ENCODE data around the gene RPRML.
"Not testable (repeated sequence)": the region's sequence is repeated elsewhere in the genome, so short reads cannot be mapped to it uniquely, and the experiment has no call there.

Gene RPRML

GRCh38 chr17:46975287-46975686, 3.8 kb downstream of the RPRML start:
- no peak for DNase-seq

- DNase-seq = no peak
Observed at GRCh38 chr17:46974086-46974485, 5.0 kb downstream of the RPRML start.

DNA sequence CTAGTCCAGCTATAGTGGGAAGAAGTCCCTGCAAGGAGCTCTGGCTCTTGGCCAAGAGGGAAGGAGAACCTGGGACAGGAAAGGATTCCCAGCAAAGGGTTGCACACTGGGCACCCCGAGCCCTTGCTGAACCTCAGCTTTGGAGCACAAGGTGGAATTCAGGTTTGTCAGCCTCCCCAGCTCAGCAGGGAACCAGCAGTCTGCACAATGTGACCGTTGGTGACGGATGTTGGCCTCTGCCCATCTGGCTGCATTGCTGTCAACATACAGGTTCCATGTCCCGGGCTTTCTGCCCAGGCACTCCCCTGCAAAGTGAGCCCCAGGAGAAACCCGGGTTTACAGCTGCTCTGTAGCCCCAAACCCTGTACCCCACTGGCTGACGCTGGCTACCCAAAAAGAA, 6.7 kb downstream of the RPRML start:
- DNase-seq = no peak

DNA sequence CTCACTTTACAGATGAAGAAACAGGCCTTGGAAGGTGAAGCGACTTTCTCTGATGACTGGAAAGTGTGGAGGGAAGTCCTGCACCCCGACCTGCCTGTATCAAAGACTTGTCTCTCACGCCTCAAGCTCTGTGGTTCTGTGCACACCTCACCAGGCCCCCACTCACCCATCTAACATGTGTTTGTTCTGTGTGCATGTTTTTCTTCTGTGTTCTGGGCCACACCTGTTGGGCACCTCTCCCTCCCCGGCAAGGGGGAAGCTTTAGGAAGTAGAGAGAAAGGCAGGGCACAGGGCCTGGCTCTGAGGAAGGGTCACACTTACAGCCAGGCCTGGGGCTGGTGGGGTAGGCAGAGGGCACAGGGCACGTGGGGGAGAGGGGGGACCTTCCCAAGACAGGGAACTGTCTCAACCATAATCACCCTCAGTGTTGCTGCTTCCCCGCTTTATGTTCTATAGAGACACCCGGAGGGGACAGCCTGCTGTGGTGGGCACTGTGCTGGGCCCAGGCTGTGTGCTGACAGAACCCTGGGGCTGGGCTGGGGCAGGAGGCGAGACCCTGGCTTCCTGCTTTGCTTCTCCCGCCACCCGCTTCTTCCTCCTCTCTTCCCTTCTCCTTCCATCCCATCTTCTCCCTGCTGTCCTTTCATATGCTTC, 7.3 kb downstream of the RPRML start:
- no peak for DNase-seq

GRCh38 chr17:46968896-46969295, 10.2 kb downstream of the RPRML start:
- no peak for DNase-seq

- DNase-seq = no peak
Observed at GRCh38 chr17:46968224-46968834, 10.7 kb downstream of the RPRML start.

- DNase-seq = no peak
Observed at GRCh38 chr17:46964315-46965265, 14.5 kb downstream of the RPRML start.

DNA sequence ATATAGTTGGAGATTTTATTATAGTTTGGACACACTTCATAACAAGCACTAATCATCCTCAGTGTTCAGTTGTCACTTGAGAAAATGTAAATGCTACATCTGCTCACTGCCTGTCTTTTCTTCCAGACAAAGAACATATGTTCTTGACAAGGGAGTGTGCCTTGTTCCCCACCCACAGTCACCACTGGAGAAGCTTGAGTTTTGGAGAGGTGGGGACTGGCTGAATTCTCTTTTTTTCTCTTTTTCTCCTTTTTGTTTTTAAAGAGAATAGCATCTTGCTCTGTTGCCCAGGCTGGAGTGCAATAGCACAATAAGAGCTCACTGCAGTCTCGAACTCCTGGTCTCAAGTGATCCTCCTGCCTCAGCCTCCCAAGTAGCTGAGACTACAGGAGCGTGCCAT, 15.5 kb downstream of the RPRML start:
- no peak for DNase-seq

DNA sequence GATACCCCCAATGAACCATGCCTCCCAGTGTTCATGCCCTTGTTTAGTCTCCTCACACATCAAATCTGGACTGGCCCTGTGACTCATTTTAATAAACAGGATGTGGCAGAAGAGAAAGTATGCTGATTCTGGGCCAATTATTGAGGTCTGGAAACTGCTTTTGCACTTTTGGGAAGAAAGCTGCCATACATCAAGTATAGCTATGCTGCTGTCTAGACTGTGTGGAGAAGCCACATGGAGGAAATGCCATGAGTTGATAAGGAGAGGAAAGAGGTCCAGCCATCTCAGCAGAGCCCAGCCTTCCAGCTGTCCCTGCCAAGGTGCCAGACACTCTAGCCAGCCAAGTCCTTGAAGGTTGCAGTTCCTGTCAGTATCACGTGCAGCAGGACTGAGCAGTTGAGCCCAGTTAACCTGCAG, 16.7 kb downstream of the RPRML start:
- DNase-seq = no peak

- no peak for DNase-seq
Observed at GRCh38 chr17:46960152-46960551, 18.9 kb downstream of the RPRML start.

GRCh38 chr17:46958041-46958591, 20.9 kb downstream of the RPRML start:
- no peak for DNase-seq

GRCh38 chr17:46953191-46953590, 25.9 kb downstream of the RPRML start:
- not testable (repeated sequence) for DNase-seq

DNA sequence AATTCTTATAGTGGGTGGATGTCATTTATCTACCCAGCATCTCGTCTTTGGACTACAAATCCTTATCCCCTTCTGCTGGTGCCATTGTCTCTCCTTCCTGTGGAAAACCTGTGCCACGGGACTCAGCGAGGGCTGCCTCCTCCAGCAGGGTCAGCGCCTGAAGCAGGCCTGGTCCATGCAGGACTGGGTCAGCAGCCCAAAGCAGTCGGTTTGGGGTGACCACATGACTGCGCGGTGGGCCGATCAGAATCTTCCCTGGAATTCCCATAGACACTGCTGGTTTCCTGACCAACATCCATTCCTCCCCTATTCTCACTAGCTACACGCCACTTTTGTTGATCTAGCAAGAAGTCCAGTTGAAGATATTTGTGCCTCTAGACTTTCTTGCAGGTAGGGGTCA, 26.9 kb downstream of the RPRML start:
- no peak for DNase-seq

GRCh38 chr17:46951706-46952105, 27.3 kb downstream of the RPRML start:
- DNase-seq = no peak

- DNase-seq = no peak
Observed at GRCh38 chr17:46950997-46951621, 27.9 kb downstream of the RPRML start.

DNA sequence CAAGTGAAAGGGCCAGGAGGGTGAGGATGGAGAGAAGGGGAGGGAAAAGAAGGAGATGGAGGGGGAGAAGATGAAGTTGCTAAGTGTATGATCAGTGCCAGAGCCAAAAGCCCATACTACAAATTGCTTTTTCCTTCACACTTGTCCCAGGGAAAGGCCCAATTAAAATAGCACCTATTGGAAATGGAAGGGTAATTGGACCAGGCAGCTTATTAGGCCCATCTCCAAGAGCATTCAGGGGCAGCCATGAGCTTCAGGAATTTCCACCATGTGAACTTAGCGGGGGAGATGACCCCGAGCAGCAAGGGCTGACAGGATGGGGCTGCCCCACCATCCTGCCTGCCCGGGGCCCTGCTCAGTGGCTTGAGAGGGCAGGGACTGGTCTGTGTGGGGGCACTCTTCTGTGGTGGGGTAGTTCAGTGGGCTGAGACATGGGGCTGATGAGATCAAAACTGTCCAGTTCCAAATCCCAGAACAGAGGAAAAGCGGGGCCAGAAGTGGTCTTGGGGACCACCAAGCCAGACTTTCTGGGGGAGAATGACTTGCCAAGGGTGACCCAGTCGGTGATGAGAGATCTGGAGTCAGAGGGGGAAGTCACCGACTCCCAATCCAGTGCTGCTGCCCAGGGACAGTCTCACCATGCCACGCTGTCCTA, 28.6 kb downstream of the RPRML start:
- no peak for DNase-seq

DNA sequence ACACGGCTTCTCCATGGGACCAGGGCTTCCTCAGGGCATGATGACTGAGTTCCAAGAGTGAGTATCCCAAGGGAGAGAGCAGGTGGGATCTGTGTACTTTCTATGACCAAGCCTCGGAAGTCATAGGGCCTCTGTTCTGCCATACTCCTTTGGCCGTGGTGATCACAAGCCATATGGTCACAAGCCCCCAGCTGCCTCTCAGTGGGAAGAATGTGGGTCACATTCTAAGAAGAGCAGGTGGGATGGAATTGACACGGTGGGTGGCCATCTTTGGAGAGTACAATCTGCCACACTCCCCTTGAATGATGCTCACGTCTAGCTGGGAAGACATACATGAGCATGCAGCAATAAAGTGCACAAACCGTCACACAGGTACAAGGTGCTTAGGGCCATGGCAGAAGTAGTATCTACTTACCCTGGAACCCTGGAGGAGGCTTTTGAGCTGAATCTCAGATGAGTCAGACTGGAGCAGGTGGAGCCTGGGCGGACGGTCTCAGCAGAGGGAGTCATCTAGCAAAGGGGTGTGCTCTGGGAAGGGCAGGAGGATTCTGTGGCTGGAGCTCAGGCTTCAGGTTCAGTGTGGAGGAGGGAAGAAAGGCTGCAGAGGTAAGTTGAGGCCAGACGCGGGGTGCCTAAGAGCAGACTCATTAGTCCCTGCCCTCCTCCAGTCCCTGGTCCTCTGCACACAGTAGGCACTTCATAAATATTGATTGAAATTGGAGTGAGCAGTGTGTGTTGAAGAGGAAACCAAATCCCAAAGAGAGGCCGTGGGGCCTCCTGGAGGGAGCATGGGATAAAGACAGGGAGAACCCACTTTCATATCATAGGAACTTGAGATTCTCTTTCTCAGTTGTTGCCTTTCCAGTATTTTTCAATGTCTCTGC, 29.5 kb downstream of the RPRML start:
- no peak for DNase-seq

GRCh38 chr17:46948544-46948943, 30.5 kb downstream of the RPRML start:
- DNase-seq = no peak

DNA sequence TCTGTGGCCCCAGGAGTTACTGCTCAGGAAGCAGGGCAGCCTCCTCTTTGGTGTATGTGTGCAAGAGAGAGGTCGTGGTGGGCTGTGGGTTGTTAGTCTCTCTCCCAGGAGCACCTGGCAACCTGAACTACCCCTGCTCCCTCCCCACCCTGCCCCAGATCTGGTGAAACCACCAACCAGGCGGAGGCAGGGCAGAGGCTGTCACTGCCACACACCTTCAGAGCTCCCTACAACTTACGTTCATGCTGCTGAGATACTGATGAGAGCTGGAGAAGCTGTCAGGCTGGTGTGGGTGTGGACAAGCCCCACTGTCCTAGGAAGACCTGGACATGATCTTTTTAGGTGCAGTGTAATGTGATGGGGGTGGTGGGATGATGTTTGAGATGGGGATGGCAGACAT, 31.8 kb downstream of the RPRML start:
- no peak for DNase-seq

DNA sequence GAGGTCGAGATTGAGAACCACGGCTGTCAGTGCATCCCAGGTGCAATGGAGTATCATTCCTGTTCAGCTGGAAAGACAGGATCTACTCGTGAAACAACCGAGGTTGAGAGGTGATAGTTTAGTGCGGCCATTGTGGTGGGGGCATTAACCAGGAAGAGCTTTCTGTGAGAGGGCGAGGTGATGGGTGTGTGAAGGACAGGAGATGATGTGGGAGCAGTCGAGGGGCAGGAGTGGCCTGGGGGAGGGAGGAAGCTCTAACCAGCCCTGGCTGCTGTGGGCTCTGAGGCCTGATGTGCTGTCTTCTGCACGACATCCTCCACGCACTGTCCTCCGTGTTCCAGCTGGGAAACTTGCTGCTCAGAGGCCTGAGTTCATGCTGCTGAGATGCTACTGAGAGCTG, 34.1 kb downstream of the RPRML start:
- DNase-seq = no peak
